ENCODE data around the gene SLC12A1.
A peak's percentile ranks its signal among the peaks of the same experiment; 100 is the strongest.

The SLC12A1 gene

GRCh38 chr15:48307586-48307985 is 101.5 kb downstream of the SLC12A1 start:
- H3K27me3 ChIP-seq (ENCODE audit: insufficient read depth, low read depth) = no peaks in the 10 kb centered on the region
- no peak for TF ChIP-seq CTCF (conservative IDR thresholded peaks at IDR 0.05; ENCODE audit: low read depth, low read length)
- no peaks in the 10 kb centered on the region for H3K79me2 ChIP-seq (ENCODE audit: insufficient read depth, low read depth)
- no peaks in the 10 kb centered on the region for H3K4me1 ChIP-seq (ENCODE audit: low read depth, poor library complexity, severe bottlenecking)
- H3K4me2 ChIP-seq = no peak overlapping the region
- no peak overlapping the region for H3K4me3 ChIP-seq (IDR thresholded peaks at IDR 0.05; ENCODE audit: insufficient read depth, low read depth, low read length)
- no peaks in the 10 kb centered on the region for H3K36me3 ChIP-seq (ENCODE audit: insufficient read depth)
- H4K20me1 ChIP-seq (ENCODE audit: insufficient read depth) = no peaks in the 10 kb centered on the region
- no peak overlapping the region for H3K9ac ChIP-seq
- H3K27ac ChIP-seq = no peak overlapping the region
- no peak overlapping the region for H2AFZ ChIP-seq (ENCODE audit: low read depth)

GRCh38 chr15:48309740-48310139 is 103.6 kb downstream of the SLC12A1 start:
- Histone ChIP-seq H3K36me3 (ENCODE audit: insufficient read depth) (no peaks in the 10 kb centered on the region), H3K27ac (no peak overlapping the region), H3K4me2 (no peak overlapping the region), H3K4me3 (IDR thresholded peaks at IDR 0.05; ENCODE audit: insufficient read depth, low read depth, low read length) (no peak overlapping the region), H3K4me1 (ENCODE audit: low read depth, poor library complexity, severe bottlenecking) (peaks cover 2% of the 10 kb centered on the region), H3K79me2 (ENCODE audit: insufficient read depth, low read depth) (no peaks in the 10 kb centered on the region), H4K20me1 (ENCODE audit: insufficient read depth) (no peaks in the 10 kb centered on the region), H3K9ac (no peak overlapping the region), H3K27me3 (ENCODE audit: insufficient read depth, low read depth) (no peaks in the 10 kb centered on the region), H2AFZ (ENCODE audit: low read depth) (no peak overlapping the region)
- TF ChIP-seq CTCF (conservative IDR thresholded peaks at IDR 0.05; ENCODE audit: low read depth, low read length) = no peak

- Histone ChIP-seq H2AFZ (ENCODE audit: low read depth) (no peak overlapping the region), H3K4me3 (IDR thresholded peaks at IDR 0.05; ENCODE audit: insufficient read depth, low read depth, low read length) (no peak overlapping the region), H3K4me1 (ENCODE audit: low read depth, poor library complexity, severe bottlenecking) (peaks cover 20% of the 10 kb centered on the region), H3K36me3 (ENCODE audit: insufficient read depth) (no peaks in the 10 kb centered on the region), H3K27me3 (ENCODE audit: insufficient read depth, low read depth) (no peaks in the 10 kb centered on the region), H3K9ac (no peak overlapping the region), H3K27ac (no peak overlapping the region), H4K20me1 (ENCODE audit: insufficient read depth) (no peaks in the 10 kb centered on the region), H3K79me2 (ENCODE audit: insufficient read depth, low read depth) (no peaks in the 10 kb centered on the region), H3K4me2 (no peak overlapping the region)
- no peak for TF ChIP-seq CTCF (conservative IDR thresholded peaks at IDR 0.05; ENCODE audit: low read depth, low read length)
Observed at GRCh38 chr15:48313216-48313615, 107.1 kb downstream of the SLC12A1 start.

- no peak for TF ChIP-seq CTCF (conservative IDR thresholded peaks at IDR 0.05; ENCODE audit: low read depth, low read length)
- H2AFZ ChIP-seq (ENCODE audit: low read depth) = 0 out of 2 replicates have a peak overlapping the region, but pooled peaks have one; percentile 3
Observed at GRCh38 chr15:48315041-48315440, 108.9 kb downstream of the SLC12A1 start.

More at GRCh38 chr15:48315041-48315440, 108.9 kb downstream of the SLC12A1 start:
- Histone ChIP-seq H3K27ac (no peak overlapping the region), H4K20me1 (ENCODE audit: insufficient read depth) (no peaks in the 10 kb centered on the region), H3K4me2 (peak overlapping the region; percentile 46; the same call in 1 of the 2 replicates), H3K79me2 (ENCODE audit: insufficient read depth, low read depth) (no peaks in the 10 kb centered on the region), H3K4me1 (ENCODE audit: low read depth, poor library complexity, severe bottlenecking) (peaks cover 20% of the 10 kb centered on the region), H3K9ac (no peak overlapping the region), H3K36me3 (ENCODE audit: insufficient read depth) (no peaks in the 10 kb centered on the region), H3K4me3 (IDR thresholded peaks at IDR 0.05; ENCODE audit: insufficient read depth, low read depth, low read length) (no peak overlapping the region), H3K27me3 (ENCODE audit: insufficient read depth, low read depth) (no peaks in the 10 kb centered on the region)
